GM12891 (cell line): ENCODE measurements around the gene TMEM200A.

Experiments
- DNase-seq: peaks from one replicate; pipeline ENCODE4 v3.0.0; 2011; ENCODE audit warnings: low spot score; ENCODE audit not compliant: insufficient read length
- FAIRE-seq: peaks from 2 replicates; lab custom pipeline; 2011; peaks lifted over from hg19 to GRCh38; lab: Jason Lieb, UNC
- PAX5 ChIP-seq: IDR thresholded peaks from 2 replicates; pipeline ENCODE4 v1.6.1; 2011; ENCODE audit warnings: low read length, moderate library complexity, mild to moderate bottlenecking; ENCODE audit not compliant: insufficient read depth, severe bottlenecking
- POLR2A ChIP-seq: IDR thresholded peaks from 2 replicates; pipeline ENCODE4 v1.6.1; 2011; ENCODE audit warnings: low read depth, low read length, control low read depth
- POLR2AphosphoS5 ChIP-seq: IDR thresholded peaks from 2 replicates; pipeline ENCODE4 v1.6.1; 2011; ENCODE audit warnings: low read depth, low read length, control low read depth
- POU2F2 ChIP-seq: IDR thresholded peaks from 2 replicates; pipeline ENCODE4 v1.6.1; 2011; ENCODE audit warnings: low read depth, mild to moderate bottlenecking, control low read depth, low read length, moderate library complexity
- SPI1 ChIP-seq: IDR thresholded peaks from 2 replicates; pipeline ENCODE4 v1.6.1; 2011; ENCODE audit warnings: low read depth, low read length, control low read depth
- TAF1 ChIP-seq: IDR thresholded peaks from 2 replicates; pipeline ENCODE4 v1.6.1; 2011; ENCODE audit warnings: low read depth, low read length, control low read depth

TMEM200A gene

DNA sequence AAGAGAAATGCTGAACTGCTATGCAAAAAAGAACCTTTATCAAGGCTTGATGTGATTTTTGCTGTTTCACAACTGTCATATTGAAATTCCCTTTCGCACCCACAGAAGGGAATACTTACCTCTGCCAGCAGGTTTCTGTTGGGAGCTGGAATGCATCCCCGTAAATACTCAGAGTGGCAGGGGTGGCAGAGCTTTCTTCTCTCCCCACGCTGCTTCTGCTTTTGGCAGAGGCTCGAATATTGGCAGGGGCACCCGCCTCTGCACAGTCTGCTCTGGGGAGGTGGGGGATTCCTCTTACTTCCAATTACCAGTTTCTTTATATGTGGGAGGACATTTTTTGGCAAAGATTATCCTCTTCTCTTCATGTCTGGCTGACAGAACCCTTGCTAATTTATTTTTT, 28.4 kb downstream of the TMEM200A start:
- FAIRE-seq (no peak), DNase-seq (no peak)
- no peak for TF ChIP-seq POLR2AphosphoS5
- TF ChIP-seq POU2F2, result no peak
- no peak for TF ChIP-seq POLR2A
- TF ChIP-seq TAF1, result no peak
- TF ChIP-seq SPI1, result no peak
- TF ChIP-seq PAX5, result no peak

DNA sequence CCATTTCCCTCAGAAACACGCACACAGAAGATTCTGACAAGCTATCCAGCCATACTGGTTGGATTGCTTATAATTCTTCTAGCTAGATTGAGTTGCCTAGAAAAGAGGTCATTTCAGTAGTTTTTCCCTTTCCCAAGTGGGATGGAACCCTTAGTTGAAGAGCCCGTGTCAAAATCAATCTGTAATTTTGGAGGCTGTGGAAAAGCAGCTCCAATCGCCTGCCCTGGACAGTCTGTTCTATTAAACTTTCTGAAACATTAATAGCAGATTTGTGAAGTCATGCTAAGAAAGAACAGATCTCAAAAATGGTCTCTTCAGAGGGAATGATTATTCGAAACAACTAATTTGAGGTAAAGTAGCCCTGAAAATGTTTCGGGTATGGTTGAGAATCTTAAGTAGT, 29.3 kb downstream of the TMEM200A start:
- no peak for TF ChIP-seq SPI1
- TF ChIP-seq POU2F2, result no peak
- no peak for TF ChIP-seq PAX5
- no peak for TF ChIP-seq POLR2A
- no peak for DNase-seq
- FAIRE-seq, result no peak

DNA sequence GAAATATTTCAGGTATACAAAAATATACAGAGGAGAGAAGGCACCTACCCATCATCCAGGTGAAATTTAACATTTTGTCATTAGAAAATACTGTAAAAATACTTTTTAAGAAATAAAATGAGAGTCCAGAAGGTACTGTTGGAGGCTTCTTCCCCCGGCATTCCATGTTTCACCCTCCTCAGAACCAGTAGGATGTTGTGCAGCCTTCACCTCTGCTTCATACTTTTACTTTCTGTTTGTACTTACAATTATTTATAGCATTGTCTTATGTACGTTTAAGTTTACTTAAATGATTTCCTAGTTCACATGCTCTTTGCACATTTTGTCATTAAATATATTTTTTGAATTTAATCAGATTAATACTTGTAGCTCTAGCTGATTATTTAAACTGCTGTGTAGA, 30.9 kb downstream of the TMEM200A start:
- FAIRE-seq (no peak), DNase-seq (no peak)
- TF ChIP-seq SPI1 (no peak), POU2F2 (no peak), TAF1 (no peak), POLR2A (no peak), POLR2AphosphoS5 (no peak), PAX5 (no peak)

DNA sequence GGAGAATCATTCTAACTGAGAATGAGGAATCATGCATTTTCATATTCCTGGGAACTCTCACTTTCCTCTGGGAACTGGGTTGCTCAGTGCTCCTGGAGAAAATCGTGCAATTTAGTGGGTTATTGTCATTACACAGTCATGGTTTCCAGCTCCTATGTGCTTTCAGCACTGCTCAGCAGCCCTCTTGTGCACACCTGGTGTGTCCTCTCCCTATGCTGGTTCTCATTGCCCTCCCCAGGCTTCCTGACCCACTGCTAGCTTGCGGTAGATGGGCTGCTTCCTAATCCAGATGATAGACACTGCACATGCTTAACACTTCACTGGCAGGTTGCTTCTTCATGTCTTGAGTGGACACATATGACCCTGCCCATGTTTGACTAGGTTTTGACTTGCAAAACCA, 39.7 kb downstream of the TMEM200A start:
- no peak for TF ChIP-seq POU2F2
- no peak for TF ChIP-seq PAX5
- no peak for TF ChIP-seq POLR2A
- TF ChIP-seq POLR2AphosphoS5, result no peak
- no peak for TF ChIP-seq SPI1
- TF ChIP-seq TAF1, result no peak
- no peak for FAIRE-seq
- DNase-seq, result no peak

DNA sequence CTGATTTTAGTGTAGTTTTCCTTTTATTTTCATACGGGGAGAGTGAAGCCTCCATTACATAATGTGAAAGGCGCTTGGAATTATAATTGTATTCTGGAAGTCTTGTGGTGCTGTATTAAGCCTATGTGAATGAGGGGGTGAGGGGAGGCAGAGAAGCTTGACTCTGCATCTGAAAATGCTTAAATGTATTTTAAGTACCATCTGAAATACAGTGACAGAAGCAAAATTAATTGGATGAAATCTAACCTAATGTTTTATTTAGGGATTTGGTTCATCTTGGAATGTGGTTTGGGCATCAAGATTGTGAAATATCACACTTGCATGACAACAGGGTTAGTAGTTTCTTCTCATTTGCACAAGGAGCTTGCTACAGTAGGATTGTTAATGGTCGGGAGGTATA, 41.2 kb downstream of the TMEM200A start:
- FAIRE-seq (no peak), DNase-seq (no peak)
- no peak for TF ChIP-seq TAF1
- TF ChIP-seq POU2F2, result no peak
- no peak for TF ChIP-seq POLR2AphosphoS5
- no peak for TF ChIP-seq POLR2A
- no peak for TF ChIP-seq SPI1
- no peak for TF ChIP-seq PAX5

DNA sequence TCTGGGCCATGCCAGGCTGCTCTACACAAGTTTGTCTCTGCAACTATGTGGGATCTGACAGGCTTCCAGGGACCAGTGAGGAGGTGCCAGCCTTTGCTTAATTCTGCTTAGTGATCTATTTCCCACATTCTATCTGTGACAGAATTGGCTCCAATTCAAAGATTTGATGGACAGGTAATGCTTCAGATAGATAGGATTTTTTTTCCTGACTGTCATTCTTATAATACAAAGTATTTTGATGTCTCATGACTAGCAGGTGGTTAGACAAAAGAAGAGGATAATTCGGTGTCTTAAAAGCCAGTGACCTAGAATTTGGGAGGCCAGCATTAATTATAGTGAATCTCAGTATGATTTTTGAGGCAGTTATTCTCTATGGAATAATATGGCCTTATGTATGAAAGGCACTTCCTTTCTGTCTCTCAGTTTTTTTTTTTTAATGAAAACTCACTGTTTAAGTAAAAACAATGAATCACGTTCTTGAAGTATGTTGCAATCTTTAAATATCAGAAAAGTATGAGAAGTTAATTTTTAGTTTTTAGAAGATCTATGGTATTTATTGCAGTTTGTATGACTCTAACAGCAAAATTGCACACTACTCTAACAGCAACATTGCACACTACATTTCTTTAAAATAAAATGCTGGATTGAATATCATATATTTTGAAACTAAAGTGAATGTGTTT, 43.7 kb downstream of the TMEM200A start:
- TF ChIP-seq TAF1 (no peak), SPI1 (no peak), POU2F2 (no peak)
- FAIRE-seq (no peak), DNase-seq (no peak)

DNA sequence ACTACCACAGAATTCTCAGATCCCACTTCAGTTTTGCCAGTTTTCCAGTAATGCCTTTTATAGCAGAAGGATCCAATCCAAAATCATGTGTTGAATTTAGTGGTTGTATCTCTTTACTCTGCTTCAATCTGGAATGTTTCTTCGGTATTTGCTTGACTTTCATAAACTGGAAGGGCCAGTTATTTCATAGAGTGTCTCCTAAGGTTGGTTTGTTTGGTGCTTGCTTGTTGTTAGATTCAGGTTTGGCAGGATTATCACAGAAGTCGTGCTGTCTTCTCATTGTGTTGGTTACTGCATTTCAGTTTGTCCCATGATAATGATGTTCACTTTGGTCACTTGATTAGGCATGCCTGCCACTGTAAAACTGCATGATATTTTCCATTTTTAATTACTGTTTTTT, 45.7 kb downstream of the TMEM200A start:
- no peak for TF ChIP-seq PAX5
- TF ChIP-seq POU2F2, result no peak
- no peak for TF ChIP-seq POLR2A
- TF ChIP-seq SPI1, result no peak
- no peak for TF ChIP-seq POLR2AphosphoS5
- TF ChIP-seq TAF1, result no peak
- FAIRE-seq (no peak), DNase-seq (no peak)

DNA sequence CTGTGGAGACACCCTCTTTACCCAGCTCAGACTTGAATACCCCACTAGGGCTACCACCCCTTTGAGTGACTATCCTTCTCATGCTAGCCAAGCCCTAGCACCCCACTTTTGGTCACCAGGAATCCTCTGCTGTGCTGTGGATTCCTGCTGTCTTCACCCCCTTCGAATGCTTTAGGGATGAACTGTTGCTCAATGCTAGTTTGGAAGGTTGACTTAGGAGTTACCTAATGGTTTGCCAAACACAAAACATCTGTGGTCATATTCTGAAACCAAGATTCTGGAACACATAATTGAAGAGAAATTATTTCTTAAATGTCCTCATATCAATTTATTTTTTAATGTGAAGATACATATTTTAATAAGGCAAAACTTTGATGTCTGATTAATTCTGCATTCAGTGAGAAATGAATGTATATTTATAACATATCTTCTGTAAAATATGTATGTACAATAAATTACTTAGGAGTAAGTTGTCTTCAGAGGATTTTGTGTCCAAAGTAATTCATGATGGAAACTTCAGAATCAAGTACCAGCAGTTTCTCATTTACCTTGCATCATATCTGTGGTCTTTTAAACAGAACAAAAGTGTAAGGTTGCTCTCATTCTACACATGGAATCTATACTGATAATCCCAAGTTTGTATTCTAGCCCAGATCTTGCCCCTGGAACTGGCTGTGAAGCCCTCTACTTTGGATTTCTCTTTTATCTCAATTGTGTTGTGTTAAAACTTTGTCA, 46.9 kb downstream of the TMEM200A start:
- TF ChIP-seq POLR2AphosphoS5 (no peak), POLR2A (no peak), PAX5 (no peak), POU2F2 (no peak), TAF1 (no peak), SPI1 (no peak)
- no peak for DNase-seq
- FAIRE-seq, result no peak

DNA sequence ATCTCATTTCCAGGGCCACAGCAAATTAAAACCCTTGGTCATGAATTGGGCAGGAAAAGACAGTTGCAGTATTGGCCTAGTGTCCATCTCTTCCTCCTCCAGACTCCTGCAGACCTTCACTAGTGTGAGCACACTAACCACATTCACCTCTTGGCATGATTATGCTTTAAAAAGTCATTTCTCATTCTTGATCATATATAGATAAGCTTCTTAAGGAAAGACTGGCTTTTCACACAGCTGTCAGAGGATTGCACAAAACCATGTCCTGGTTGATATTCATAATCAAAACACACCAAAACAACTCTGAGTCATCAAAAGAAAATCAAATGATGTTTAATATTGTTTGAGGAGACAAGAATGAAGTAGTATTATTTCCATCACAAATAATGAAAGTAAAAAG, 52.1 kb downstream of the TMEM200A start:
- TF ChIP-seq POLR2AphosphoS5 (no peak), POU2F2 (no peak), SPI1 (no peak), PAX5 (no peak), POLR2A (no peak), TAF1 (no peak)
- DNase-seq (no peak), FAIRE-seq (no peak)

DNA sequence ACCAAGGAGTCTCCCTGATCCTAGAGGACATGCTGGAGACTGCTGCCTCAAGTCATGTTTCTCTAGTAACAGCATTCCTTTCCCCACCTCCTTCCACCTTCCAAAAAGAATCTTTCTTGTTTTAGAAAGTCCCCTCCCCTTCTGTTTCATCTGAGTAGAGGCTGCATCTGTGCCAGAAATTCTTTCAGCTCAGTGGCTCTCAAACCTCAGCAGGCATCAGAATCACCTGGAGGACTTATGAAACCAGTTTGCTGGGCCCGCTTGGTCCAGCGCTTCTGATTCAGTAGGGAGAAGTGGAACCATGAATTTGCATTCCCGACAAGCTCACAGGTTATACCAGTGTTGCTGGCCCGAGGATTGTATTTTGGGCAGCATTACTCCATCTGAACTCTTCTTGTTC, 55.1 kb downstream of the TMEM200A start:
- no peak for TF ChIP-seq POLR2AphosphoS5
- no peak for TF ChIP-seq POU2F2
- no peak for TF ChIP-seq TAF1
- TF ChIP-seq SPI1, result no peak
- TF ChIP-seq PAX5, result no peak
- TF ChIP-seq POLR2A, result no peak
- FAIRE-seq (no peak), DNase-seq (no peak)
